ENCODE measurements around the gene PROSER2.

GRCh38 chr10:11869743-11870460, 46.7 kb downstream of the PROSER2 start:
- no peak for TF ChIP-seq POLR2AphosphoS5 (IDR thresholded peaks at IDR 0.05)
- TF ChIP-seq CTCF (IDR thresholded peaks at IDR 0.05) = no peak
- TF ChIP-seq POLR2A (IDR thresholded peaks at IDR 0.05) = no peak
